Measurements from ENCODE around the gene UBTF. TPM values are rescaled to one million over a fixed set of nuclear protein-coding genes. Genes with fewer than 3 reads are reported as not detected.

Gene UBTF
- total RNA-seq: 55.3 and 56.6 TPM in 2 replicates

GRCh38 chr17:44219616-44220212 is at the start of gene UBTF:
TSS of gene UBTF (minus strand) at chr17:44219675. CDS start at chr17:44218229, 1,446 bp downstream.

GRCh38 chr17:44267818-44268490 is 48.5 kb upstream of the UBTF start, which contains the start of gene SLC4A1:
TSS of gene SLC4A1 (minus strand) at chr17:44268135. CDS start at chr17:44262866, 5,269 bp downstream.

GRCh38 chr17:44199553-44200477 is 19.7 kb downstream of the UBTF start, which contains the start of gene ATXN7L3:
TSS of gene ATXN7L3 (minus strand) at chr17:44199884. CDS start at chr17:44198070, 1,814 bp downstream.

GRCh38 chr17:44186307-44187130 is 33.0 kb downstream of the UBTF start, which contains the start of gene TMUB2:
TSS of gene TMUB2 (plus strand) at chr17:44186972. CDS start at chr17:44187709, 737 bp downstream.

GRCh38 chr17:44170499-44171201 is 48.8 kb downstream of the UBTF start, which contains the start of gene ASB16:
TSS of gene ASB16 (plus strand) at chr17:44170704. CDS start at chr17:44170790, 86 bp downstream.

Small RNA genes lying within 50 kb of the gene (small RNA-seq; reads per million reads assigned to genes)
- not detected for gene MIR6782

Other genes with a start within 250 kb of the UBTF start
- 0.43 and 0.65 TPM in 2 replicates for gene NAGS, start 215.1 kb downstream of the UBTF start, total RNA-seq
- 25.3 and 33.9 TPM in 2 replicates for gene TMEM101, start 204.7 kb downstream of the UBTF start, total RNA-seq
- gene LSM12, start 153.0 kb downstream of the UBTF start, total RNA-seq: 68.2 and 77.1 TPM in 2 replicates
- 27.2 and 29.8 TPM in 2 replicates for gene G6PC3, start 148.9 kb downstream of the UBTF start, total RNA-seq
- gene HDAC5, start 96.0 kb downstream of the UBTF start, total RNA-seq: 50.5 and 66.2 TPM in 2 replicates
- gene HROB, start 77.7 kb downstream of the UBTF start, total RNA-seq: 1.8 and 3.4 TPM in 2 replicates
- 0.11 and 0.39 TPM in 2 replicates for gene ASB16, start 49.0 kb downstream of the UBTF start, total RNA-seq
- 22.3 and 22.8 TPM in 2 replicates for gene TMUB2, start 32.7 kb downstream of the UBTF start, total RNA-seq
- 32.7 and 34.8 TPM in 2 replicates for gene ATXN7L3, start 19.8 kb downstream of the UBTF start, total RNA-seq
- not detected in 2 replicates for gene SLC4A1, start 48.5 kb upstream of the UBTF start, total RNA-seq
- gene RUNDC3A, start 88.9 kb upstream of the UBTF start, total RNA-seq: 0.13 TPM in 1 of 2 replicates, not detected in the other
- 48.6 and 53.6 TPM in 2 replicates for gene SLC25A39, start 105.1 kb upstream of the UBTF start, total RNA-seq
- 104 and 131 TPM in 2 replicates for gene GRN, start 125.6 kb upstream of the UBTF start, total RNA-seq
- gene FAM171A2, start 144.2 kb upstream of the UBTF start, total RNA-seq: 0.91 and 1.2 TPM in 2 replicates
- 0.11 and 0.39 TPM in 2 replicates for gene ITGA2B, start 170.0 kb upstream of the UBTF start, total RNA-seq